GM12878 (cell line): ENCODE results near the gene CCSER1. TPM values are rescaled to one million over a fixed set of nuclear protein-coding genes. Genes with fewer than 3 reads are reported as not detected.

Source experiments
- ATAC-seq: fragments of 200-7000 bp; cut with Tn5 transposase; 3 replicates; pipeline ENCODE4 v1.9.1; 2020; ENCODE audit warnings: mild to moderate bottlenecking, moderate library complexity
- BruUV-seq: library from RNA; stranded (reverse); fragments of 400-500 nt; replicated peaks from 2 replicates; lab custom pipeline; 2021; lab: Mats Ljungman, UMichigan
- CTCF ChIA-PET: fragments of 300-600 bp; sonication (Branson Sonifier 250); formaldehyde crosslinking; extraction: SDS; loops from one replicate; lab custom pipeline; 2021; ENCODE audit warnings: inconsistent platforms; lab: Yijun Ruan, JAX
- POLR2A ChIA-PET: fragments of 350-600 bp; formaldehyde crosslinking; extraction: SDS; loops from one replicate; lab custom pipeline; 2021; ENCODE audit warnings: inconsistent platforms; lab: Charles Lee
- RAD21 ChIA-PET: fragments of 300-600 bp; sonication (Branson Sonifier 250); formaldehyde crosslinking; loops from one replicate; lab custom pipeline; 2023; ENCODE audit warnings: antibody characterized with exemption; ENCODE audit not compliant: unreplicated experiment; lab: Charles Lee
- SMC1A ChIA-PET: fragments of 300-600 bp; sonication (Branson Sonifier 250); formaldehyde crosslinking; loops from one replicate; lab custom pipeline; 2023; ENCODE audit not compliant: unreplicated experiment, uncharacterized antibody; lab: Charles Lee
- DNase-seq: peaks from one replicate; pipeline ENCODE4 v3.0.0-alpha.2; 2011; ENCODE audit warnings: low read depth, low spot score
- FAIRE-seq: peaks from 3 replicates; lab custom pipeline; 2011; peaks lifted over from hg19 to GRCh38; lab: Jason Lieb, UNC
- H2AFZ ChIP-seq: 2 replicates; pipeline ENCODE4 v1.6.0; 2011; ENCODE audit warnings: low read depth, low read length, control low read depth; ENCODE audit not compliant: control insufficient read depth
- H3K27ac ChIP-seq: 2 replicates; pipeline ENCODE4 v1.5.1; 2011; ENCODE audit warnings: control low read depth; ENCODE audit not compliant: control insufficient read depth, insufficient read depth
- H3K27me3 ChIP-seq, 2 experiments: replicated peaks in 1 of 2; 2 replicates each; pipeline versions ENCODE4 v1.6.0 to v1.6.1; 2011; ENCODE audit warnings: low read length in 1 of 2; ENCODE audit not compliant: control insufficient read depth in 2 of 2, insufficient read depth in 2 of 2
- H3K36me3 ChIP-seq, 2 experiments: 2 replicates each; pipeline ENCODE4 v1.5.1; 2011; ENCODE audit warnings: low read length in 1 of 2; ENCODE audit not compliant: control insufficient read depth in 2 of 2, insufficient read depth in 2 of 2
- H3K4me1 ChIP-seq: 2 replicates; pipeline ENCODE4 v1.6.1; 2011; ENCODE audit warnings: mild to moderate bottlenecking, low read length, moderate library complexity, mixed read lengths; ENCODE audit not compliant: control insufficient read depth, insufficient read depth
- H3K4me2 ChIP-seq: 2 replicates; pipeline ENCODE4 v1.6.0; 2011; ENCODE audit warnings: control low read depth; ENCODE audit not compliant: control insufficient read depth, insufficient read depth
- H3K4me3 ChIP-seq: fragments of 200-600 bp; sonication (generic); 2 replicates; pipeline ENCODE4 v1.5.1; 2016
- H3K79me2 ChIP-seq: 2 replicates; pipeline ENCODE4 v1.6.0; 2011; ENCODE audit warnings: low read length; ENCODE audit not compliant: control insufficient read depth, insufficient read depth
- H3K9ac ChIP-seq: 2 replicates; pipeline ENCODE4 v1.8.0; 2011; ENCODE audit warnings: low read length, control low read depth, mixed read lengths; ENCODE audit not compliant: control insufficient read depth, insufficient read depth
- H3K9me3 ChIP-seq: replicated peaks from 3 replicates; pipeline ENCODE4 v1.5.1; 2011; ENCODE audit warnings: mild to moderate bottlenecking, low read length; ENCODE audit not compliant: control insufficient read depth, insufficient read depth
- H4K20me1 ChIP-seq: 2 replicates; pipeline ENCODE4 v1.6.0; 2011; ENCODE audit not compliant: control insufficient read depth, insufficient read depth
- CREM ChIP-seq: IDR thresholded peaks from 2 replicates; pipeline ENCODE4 v1.6.1; 2014; ENCODE audit warnings: antibody characterized with exemption, low read depth
- TCF7 ChIP-seq: IDR thresholded peaks from 2 replicates; pipeline ENCODE4 v1.6.1; 2014; ENCODE audit warnings: antibody characterized with exemption, borderline replicate concordance
- ZBTB11 ChIP-seq: fragments of 450-650 bp; formaldehyde crosslinking; IDR thresholded peaks from 2 replicates; pipeline ENCODE4 v1.5.0; 2022; ENCODE audit warnings: mild to moderate bottlenecking, missing genetic modification characterization
- in situ Hi-C: fragments of 300-500 bp; cut with MboI; formaldehyde crosslinking; loops from 9 replicates; pipeline ENCODE4 v1.14.3; 2018; ENCODE audit warnings: mixed read lengths
- intact Hi-C: fragments of 100-400 bp; cut with micrococcal nuclease; formaldehyde crosslinking; loops from one replicate; pipeline ENCODE4 v1.14.2; 2022; ENCODE audit not compliant: unreplicated experiment
- polyA plus RNA-seq, 11 experiments: library from polyadenylated mRNA; depleted of rRNA in 4 of 11; unstranded in 6 of 11; stranded (reverse) in 5 of 11; fragments of >200 nt; fragmentation: Nextera tagmentation in 4 of 11; fragmentation: Illumina TruSeq in 1 of 11; extraction: Ambion mirVana in 4 of 11; extraction: Trizol in 1 of 11; gene quantifications; 1 replicate in 1 of 11; 2 replicates in 10 of 11; pipeline versions ENCODE4 v1.2.1 to v1.2.3, GENCODE V29; 2011 to 2016; ENCODE audit warnings: inconsistent platforms in 2 of 11, missing spikeins in 2 of 11, low read depth in 1 of 11
- total RNA-seq, 4 experiments: library from RNA; depleted of rRNA in 3 of 4; stranded (reverse); fragments of >200 nt in 3 of 4; fragmentation: Illumina TruSeq in 1 of 4; extraction: Trizol in 1 of 4; gene quantifications; 2 replicates each; pipeline versions ENCODE4 v1.2.1 to v1.2.3, GENCODE V29; 2013 to 2021

The CCSER1 gene
- total and polyA plus RNA-seq, 10 of the 15 experiments (the other 5 are each of a cell fraction or from before 2014, with no cell fraction given) = 0.22 to 2.7 (median 1.0) TPM

- no TSS peak for BruUV-seq
- RAD21 ChIA-PET = no interaction called here
- no peak overlapping the region for H3K27ac ChIP-seq
- H3K79me2 ChIP-seq = no peaks in the 10 kb centered on the region
- no peaks in the 10 kb centered on the region for H3K27me3 ChIP-seq
- no peak overlapping the region for H2AFZ ChIP-seq
- CTCF ChIA-PET = interaction anchor here (0.8 kb wide), 1 partner anchor 1234 kb away, joined by 4 read pairs; no protein-coding TSS in a partner anchor
- FAIRE-seq (no peak), ATAC-seq (no peak; the same call in 2 of the 3 replicates), DNase-seq (no peak)
- SMC1A ChIA-PET = interaction anchor here (1.0 to 2.5 kb wide), 3 partner anchors 9 to 16 kb away, joined by 3 to 9 read pairs (median 3); no protein-coding TSS in a partner anchor
- no peaks in the 10 kb centered on the region for H3K4me1 ChIP-seq
- intact Hi-C loops (no loop called here), in situ Hi-C loops (no loop called here)
- POLR2A ChIA-PET = no interaction called here
- no peak overlapping the region for H3K9ac ChIP-seq
- H3K9me3 ChIP-seq = no peaks in the 10 kb centered on the region
- H4K20me1 ChIP-seq = no peaks in the 10 kb centered on the region
- no peak overlapping the region for H3K4me3 ChIP-seq
- H3K4me2 ChIP-seq = no peak overlapping the region
- H3K36me3 ChIP-seq = no peaks in the 10 kb centered on the region
- TF ChIP-seq ZBTB11 (CRISPR knock-in tag) (no peak), CREM (no peak), TCF7 (no peak)
These were observed 898.3 kb downstream of the CCSER1 start for GRCh38 chr4:91025241-91026148.
